Uterus (tissue), 4 donors: ENCODE results near the gene PPP2R3C. TPM values are rescaled to one million over a fixed set of nuclear protein-coding genes. Genes with fewer than 3 reads are reported as not detected.

Experiments used
- DNase-seq, 2 donors: peaks; one replicate each; pipeline ENCODE4 v3.0.0-alpha.2; 2019 to 2020
- H3K27ac ChIP-seq, 2 donors: fragments of 200-600 bp; sonication (generic); 1 replicate in 1 of 2; 2 replicates in 1 of 2; pipeline ENCODE4 v1.5.1; 2016 to 2018
- H3K27me3 ChIP-seq, 2 donors: fragments of 200-600 bp; sonication (generic); one replicate each; pipeline ENCODE4 v1.5.1; 2018 to 2019; ENCODE audit warnings: control low read depth in 1 of 2
- H3K36me3 ChIP-seq, 2 donors: fragments of 200-600 bp; sonication (generic); one replicate each; pipeline ENCODE4 v1.5.1; 2019; ENCODE audit warnings: control low read depth in 1 of 2
- H3K4me1 ChIP-seq, 2 donors: fragments of 200-600 bp; sonication (generic); one replicate each; pipeline ENCODE4 v1.5.1; 2018 to 2019; ENCODE audit warnings: control low read depth in 1 of 2
- H3K4me3 ChIP-seq, 2 donors: fragments of 200-600 bp; sonication (generic); 1 replicate in 1 of 2; 2 replicates in 1 of 2; pipeline ENCODE4 v1.5.1; 2018 to 2019; ENCODE audit warnings: mild to moderate bottlenecking in 1 of 2
- H3K9me3 ChIP-seq, 2 donors: fragments of 200-600 bp; sonication (generic); one replicate each; pipeline ENCODE4 v1.5.1; 2019; ENCODE audit warnings: control low read depth in 1 of 2
- POLR2A ChIP-seq, 2 donors: fragments of 450-650 bp; IDR thresholded peaks; one replicate each; pipeline ENCODE4 v1.6.1; 2016; ENCODE audit warnings: antibody characterized with exemption in 2 of 2, mild to moderate bottlenecking in 1 of 2, moderate library complexity in 1 of 2
- intact Hi-C: fragments of 100-400 bp; cut with DNase I; formaldehyde crosslinking; loops from one replicate; pipeline ENCODE4 v1.15.1; 2023; ENCODE audit warnings: low total_unique reads
- total RNA-seq, 4 donors: library from RNA; depleted of rRNA in 3 of 4; stranded (reverse); fragments of >200 nt in 3 of 4; gene quantifications; one replicate each; pipeline versions ENCODE4 v1.1.0 to v1.2.4, GENCODE V29; 2014 to 2023
- TF ChIP-seq, protein P1 (sequence below), 4 experiments: fragments of 200-600 bp in 2 of 4; fragments of 450-650 bp in 2 of 4; sonication (generic) in 2 of 4; IDR thresholded peaks; one replicate each; pipeline ENCODE4 v1.5.1; 2016 to 2019; ENCODE audit warnings: antibody characterized with exemption in 4 of 4, mild to moderate bottlenecking in 2 of 4, moderate library complexity in 1 of 4
- donor health status: DM: yes; HTN: yes; CAD: no.

Gene PPP2R3C
- 10 to 100 TPM; 18.5 to 48.0 (median 29.4) TPM for total RNA-seq

DNA sequence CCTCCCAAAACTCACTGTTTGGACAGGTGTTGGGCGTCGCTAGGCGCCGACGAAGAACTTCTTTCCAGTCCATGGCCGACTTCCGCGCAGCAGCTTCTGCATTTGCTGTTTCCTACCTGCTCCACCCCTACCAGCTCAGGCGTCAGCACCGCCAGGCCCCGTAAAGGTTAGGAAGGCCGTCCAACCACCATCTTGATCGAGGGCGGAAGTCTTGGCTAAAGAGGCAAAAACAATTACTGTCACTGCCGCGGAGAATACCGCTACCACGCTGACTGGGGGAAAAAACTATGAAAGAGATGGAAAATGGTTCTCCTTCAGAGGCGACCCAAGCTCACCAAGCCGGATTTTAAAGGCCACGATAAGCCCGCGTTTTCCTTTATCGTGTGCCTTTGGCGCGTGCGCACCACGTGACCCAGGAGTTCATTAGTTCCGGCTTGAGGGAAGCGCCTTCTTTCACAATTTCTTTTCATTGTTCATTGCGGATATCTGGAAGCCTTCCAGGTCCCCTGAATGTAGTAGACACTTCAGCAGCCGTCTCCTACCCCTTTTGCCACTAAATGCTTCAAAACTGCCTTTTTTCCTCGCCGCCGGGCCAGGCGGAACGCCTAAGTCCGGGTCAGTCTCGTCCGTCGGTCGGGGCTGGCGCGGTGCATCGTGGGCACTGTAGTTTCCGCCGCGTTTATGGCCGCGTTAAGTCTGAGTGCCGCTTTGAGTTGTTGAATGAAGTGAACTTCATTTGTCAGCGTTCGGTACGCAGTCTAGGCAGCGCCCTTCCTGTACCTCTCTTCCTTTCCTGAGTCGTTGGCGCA lies at the start of gene PPP2R3C, which contains the start of gene PRORP:
TSS of gene PPP2R3C (minus strand) at position 104 of the 809 bp plus-strand sequence. CDS start at position 73, 31 bp downstream.
TSS of gene PRORP (plus strand) at position 666 of the 809 bp plus-strand sequence. CDS start 694 bp downstream, outside the sequence.
- Histone ChIP-seq H3K36me3 (no peaks in the 10 kb centered on the region), H3K9me3 (no peaks in the 10 kb centered on the region), H3K4me3 (peak within 1 kb of the TSS; percentile 57 to 75), H3K27me3 (no peaks in the 10 kb centered on the region), H3K4me1 (peaks cover 0 to 9% of the 10 kb centered on the region in 2 donors), H3K27ac (peak within 1 kb of the TSS; percentile 94 to 96)
- TF ChIP-seq POLR2A (IDR thresholded peaks at IDR 0.05) = peak; percentile 20 to 56
- TF ChIP-seq, protein P1, sequence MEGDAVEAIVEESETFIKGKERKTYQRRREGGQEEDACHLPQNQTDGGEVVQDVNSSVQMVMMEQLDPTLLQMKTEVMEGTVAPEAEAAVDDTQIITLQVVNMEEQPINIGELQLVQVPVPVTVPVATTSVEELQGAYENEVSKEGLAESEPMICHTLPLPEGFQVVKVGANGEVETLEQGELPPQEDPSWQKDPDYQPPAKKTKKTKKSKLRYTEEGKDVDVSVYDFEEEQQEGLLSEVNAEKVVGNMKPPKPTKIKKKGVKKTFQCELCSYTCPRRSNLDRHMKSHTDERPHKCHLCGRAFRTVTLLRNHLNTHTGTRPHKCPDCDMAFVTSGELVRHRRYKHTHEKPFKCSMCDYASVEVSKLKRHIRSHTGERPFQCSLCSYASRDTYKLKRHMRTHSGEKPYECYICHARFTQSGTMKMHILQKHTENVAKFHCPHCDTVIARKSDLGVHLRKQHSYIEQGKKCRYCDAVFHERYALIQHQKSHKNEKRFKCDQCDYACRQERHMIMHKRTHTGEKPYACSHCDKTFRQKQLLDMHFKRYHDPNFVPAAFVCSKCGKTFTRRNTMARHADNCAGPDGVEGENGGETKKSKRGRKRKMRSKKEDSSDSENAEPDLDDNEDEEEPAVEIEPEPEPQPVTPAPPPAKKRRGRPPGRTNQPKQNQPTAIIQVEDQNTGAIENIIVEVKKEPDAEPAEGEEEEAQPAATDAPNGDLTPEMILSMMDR (IDR thresholded peaks at IDR 0.05) = peak in 1 of 4 experiments; percentile 4
- peak; percentile 84 to 90 for DNase-seq
- intact Hi-C loops = no loop called here

DNA sequence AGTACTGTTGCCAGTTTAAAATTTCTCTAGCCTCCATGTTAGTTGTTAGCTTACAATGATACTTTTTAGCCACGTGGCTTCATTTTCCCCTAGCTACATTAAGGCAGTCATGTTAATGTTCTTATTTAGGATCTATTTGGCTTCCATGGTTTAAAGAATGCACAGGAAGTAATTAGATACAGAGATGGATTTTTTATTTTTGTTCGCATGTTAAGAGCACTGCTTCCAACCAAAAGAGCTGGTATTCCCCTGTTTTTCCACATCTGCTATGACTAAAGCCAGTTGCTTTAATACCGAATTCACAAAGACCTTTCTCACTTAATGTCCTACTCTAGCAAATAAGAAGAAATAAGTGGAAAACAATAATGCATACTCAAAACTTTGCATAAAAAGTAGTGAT lies 45.7 kb upstream of the PPP2R3C start:
- DNase-seq = no peak
- Histone ChIP-seq H3K27ac (no peak overlapping the region), H3K9me3 (no peaks in the 10 kb centered on the region), H3K27me3 (no peaks in the 10 kb centered on the region), H3K4me3 (no peak overlapping the region), H3K4me1 (no peaks in the 10 kb centered on the region), H3K36me3 (peaks cover 0 to 2% of the 10 kb centered on the region in 2 donors)
- intact Hi-C loops = no loop called here
- TF ChIP-seq, protein P1 (IDR thresholded peaks at IDR 0.05) = no peak
- no peak for TF ChIP-seq POLR2A (IDR thresholded peaks at IDR 0.05)

DNA sequence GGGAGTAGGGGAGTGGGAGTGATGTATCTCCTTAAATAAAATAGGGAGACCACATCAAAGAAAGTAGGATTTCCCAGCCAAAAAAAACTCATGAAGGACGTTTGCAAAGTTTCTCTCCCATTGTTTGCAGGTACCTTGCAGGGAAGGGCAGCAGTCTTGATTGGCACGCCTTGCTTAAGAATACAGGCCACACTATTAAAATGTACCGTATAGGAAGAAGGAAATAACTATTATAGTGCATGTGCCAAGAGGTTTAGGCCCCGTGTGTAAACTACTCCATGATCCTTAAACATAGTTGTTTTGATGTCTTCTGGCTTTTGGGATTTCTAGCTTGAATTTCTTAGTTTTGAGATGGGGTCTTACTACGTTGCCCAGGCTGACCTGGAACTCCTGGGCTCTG lies 43.1 kb upstream of the PPP2R3C start:
- no peak overlapping the region for H3K27ac ChIP-seq
- H3K9me3 ChIP-seq = no peaks in the 10 kb centered on the region
- H3K4me3 ChIP-seq = no peak overlapping the region
- no peak for TF ChIP-seq POLR2A (IDR thresholded peaks at IDR 0.05)
- TF ChIP-seq, protein P1 (IDR thresholded peaks at IDR 0.05) = no peak
- intact Hi-C loops = no loop called here
- H3K4me1 ChIP-seq = no peaks in the 10 kb centered on the region
- DNase-seq = no peak
- H3K27me3 ChIP-seq = no peaks in the 10 kb centered on the region
- peaks cover 0 to 2% of the 10 kb centered on the region in 2 donors for H3K36me3 ChIP-seq

DNA sequence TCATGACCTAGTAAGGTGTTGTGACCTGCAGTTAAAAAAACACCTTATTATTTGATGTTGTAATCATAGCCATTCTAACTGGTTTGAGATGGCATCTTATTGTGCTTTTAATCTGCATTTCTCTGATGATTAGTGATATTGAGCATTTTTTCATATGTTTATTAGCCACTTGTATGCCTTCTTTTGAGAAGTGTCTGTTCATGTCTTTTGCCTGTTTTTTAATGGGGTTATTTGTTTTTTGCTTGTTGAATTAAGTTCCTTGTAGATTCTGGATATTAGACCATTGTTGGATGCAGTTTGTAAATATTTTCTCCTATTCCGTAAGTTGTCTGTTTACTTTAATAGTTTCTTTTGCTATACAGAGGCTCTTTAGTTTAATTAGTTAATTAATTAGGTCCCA lies 41.6 kb upstream of the PPP2R3C start:
- intact Hi-C loops = no loop called here
- Histone ChIP-seq H3K9me3 (no peaks in the 10 kb centered on the region), H3K27ac (no peak overlapping the region), H3K36me3 (peaks cover 0 to under 1% of the 10 kb centered on the region in 2 donors), H3K4me1 (no peaks in the 10 kb centered on the region), H3K27me3 (no peaks in the 10 kb centered on the region), H3K4me3 (no peak overlapping the region)
- DNase-seq = no peak
- no peak for TF ChIP-seq POLR2A (IDR thresholded peaks at IDR 0.05)
- TF ChIP-seq, protein P1 (IDR thresholded peaks at IDR 0.05) = no peak

DNA sequence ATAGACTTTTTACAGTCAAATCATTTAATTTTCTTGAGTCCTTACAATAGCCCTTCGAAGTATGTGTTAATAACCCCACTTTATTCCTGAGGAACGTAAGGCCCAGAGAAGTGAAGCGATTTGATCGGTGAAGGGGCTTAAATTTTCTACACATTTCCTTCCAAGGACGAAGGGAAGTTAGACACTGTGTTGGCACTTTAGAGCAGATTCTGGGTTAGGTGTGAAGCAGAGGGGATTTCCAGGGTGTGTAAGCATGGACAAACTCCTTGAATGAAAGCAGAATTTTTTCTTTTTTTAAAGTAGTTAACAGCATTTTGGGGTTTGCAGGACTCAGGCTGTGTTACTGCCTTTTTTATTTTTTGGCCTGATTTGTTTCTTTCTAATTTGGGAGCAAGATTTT lies 39.4 kb upstream of the PPP2R3C start:
- Histone ChIP-seq H3K9me3 (no peaks in the 10 kb centered on the region), H3K27me3 (no peaks in the 10 kb centered on the region), H3K4me3 (no peak overlapping the region), H3K4me1 (no peaks in the 10 kb centered on the region), H3K36me3 (no peaks in the 10 kb centered on the region), H3K27ac (no peak overlapping the region)
- no peak for DNase-seq
- TF ChIP-seq, protein P1 (IDR thresholded peaks at IDR 0.05) = no peak
- TF ChIP-seq POLR2A (IDR thresholded peaks at IDR 0.05) = no peak
- intact Hi-C loops = no loop called here
